Stimulated activated CD4-positive, alpha-beta T cell treated with anti-CD3 and anti-CD28 coated beads, Interleukin-15, amount 100 ng/mL, for 1 hour (primary cell): Measurements from ENCODE around the gene SNX5.

Experiments used
- DNase-seq, 2 donors: peaks; one replicate each; pipeline ENCODE4 v3.0.0-alpha.2; 2020; ENCODE audit warnings: low read depth in 1 of 2, low spot score in 1 of 2

SNX5 gene

DNA sequence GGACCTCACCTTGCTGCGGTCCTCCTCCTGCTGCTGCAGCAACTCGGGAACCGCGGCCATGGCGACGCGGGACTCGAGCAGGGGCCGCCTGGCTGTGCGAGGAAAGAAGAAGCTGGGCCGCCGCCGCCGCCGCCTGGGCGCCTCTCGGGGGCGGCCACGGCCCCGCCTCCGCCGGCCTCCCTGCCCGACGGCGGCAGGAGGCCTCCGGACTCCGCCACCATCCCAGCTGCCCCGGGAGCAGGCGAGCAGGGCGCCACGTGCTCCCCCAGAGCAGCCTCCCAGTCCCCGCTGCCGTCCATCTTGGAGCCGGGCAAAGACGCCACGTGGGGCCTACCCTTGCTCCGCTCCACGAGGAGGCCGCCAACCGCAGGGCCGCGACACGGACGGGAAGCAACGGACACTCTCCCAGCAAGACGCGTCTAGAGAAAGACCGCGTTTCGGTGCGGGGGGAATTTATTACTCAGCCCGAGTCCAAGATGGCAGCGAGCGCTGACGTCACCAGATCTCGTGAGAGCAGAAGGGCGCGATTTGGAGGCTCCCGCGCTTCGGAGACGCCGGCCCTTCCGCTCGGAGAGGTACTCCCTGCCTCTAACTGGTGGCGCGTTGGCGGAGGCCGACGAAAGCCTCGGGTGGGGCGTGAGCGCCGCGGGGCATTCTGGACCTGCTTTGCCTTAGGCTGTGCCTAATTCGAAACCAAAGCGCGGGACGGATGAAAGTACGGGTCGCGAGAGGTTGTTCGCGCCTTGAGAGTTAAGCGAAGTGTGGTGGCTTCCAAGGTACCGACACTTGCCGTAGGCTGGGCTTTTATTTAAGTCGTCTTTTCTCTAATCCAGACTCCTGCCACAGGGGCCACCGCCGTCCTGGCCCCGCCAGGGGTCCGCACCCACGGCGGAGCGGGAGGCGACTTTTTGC lies at the start of gene SNX5, which contains the start of gene MGME1:
SNX5 (minus strand) TSS at position 429 of the 912 bp plus-strand sequence; CDS start at position 60, 369 bp downstream.
MGME1 (plus strand) TSS at position 653 of the 912 bp plus-strand sequence. CDS start 842 bp downstream, outside the sequence.
- peak; percentile 96 to 98 for DNase-seq

DNA sequence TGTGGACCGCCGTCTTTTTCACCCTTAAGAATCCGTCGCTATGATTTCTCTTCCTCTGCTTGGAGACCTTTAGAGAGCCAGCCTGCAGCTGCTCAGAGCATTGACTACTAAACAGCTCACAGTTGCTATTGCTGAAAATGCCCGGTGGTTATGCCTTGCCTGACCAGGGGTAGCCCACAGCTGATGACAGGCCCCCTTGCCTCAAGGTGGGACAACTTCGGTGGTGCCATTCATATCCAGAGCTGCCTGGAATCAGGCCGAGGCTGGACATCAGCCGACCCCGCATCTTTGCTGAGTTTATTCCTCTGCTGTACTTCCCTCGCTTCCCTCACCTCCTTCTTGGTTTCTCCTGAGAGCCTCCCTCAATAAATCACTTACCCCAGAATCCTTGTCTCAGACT lies 49.5 kb upstream of the SNX5 start:
- DNase-seq: no peak

DNA sequence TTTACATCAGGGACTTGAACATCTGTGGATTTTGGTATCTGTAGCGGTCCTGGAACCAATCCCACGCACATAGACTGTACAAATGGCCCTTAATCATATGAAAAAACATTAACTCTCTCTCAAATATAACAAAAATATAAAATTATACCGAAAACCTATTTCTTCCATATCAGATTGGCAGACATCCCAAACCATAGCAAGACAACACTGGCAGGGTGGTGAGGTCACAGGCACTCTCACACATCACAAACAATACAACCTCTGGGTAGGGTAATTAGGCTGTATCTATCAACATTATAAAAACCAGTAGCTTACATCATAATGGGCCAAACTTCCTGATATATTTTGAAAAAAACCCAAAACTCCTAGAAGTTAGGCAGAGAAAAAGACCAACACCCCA lies 48.2 kb upstream of the SNX5 start:
- DNase-seq: no peak

DNA sequence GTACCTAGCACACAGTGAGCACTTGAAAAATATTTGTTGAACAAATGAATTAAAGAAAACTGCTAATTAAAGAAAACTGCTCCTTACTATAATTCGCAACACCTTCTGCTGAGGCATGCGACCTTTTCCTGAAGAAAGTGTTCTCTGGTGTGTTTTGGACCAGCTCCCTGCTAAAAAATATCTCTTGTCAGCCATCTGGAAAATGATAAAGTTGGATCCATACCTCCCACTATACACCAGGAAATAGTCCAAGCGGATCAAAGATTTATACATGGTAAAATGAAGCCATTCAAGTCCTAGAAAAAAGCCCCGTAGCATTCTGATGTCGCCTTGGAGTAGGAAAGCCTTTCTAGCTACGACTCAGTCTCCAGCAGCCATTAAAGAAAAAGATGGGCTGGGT lies 45.8 kb upstream of the SNX5 start:
- DNase-seq: no peak

DNA sequence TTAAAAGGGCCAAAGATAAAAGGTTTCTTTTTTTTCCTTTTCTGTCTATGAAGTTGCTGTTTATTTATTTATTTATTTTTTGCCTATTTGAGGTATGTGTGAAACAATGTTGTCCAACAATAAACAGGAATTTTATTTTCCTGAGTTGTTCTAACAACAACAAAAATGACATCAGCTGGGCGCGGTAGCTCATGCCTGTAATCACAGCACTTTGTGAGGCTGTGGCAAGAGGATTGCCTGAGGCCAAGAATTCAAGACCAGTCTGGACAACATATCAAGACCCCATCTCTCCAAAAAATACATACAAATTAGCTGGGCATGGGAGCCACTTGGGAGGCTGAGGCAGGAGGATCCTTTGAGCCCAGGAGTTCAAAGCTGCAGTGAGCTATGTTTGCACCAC lies 44.3 kb upstream of the SNX5 start:
- no peak for DNase-seq

DNA sequence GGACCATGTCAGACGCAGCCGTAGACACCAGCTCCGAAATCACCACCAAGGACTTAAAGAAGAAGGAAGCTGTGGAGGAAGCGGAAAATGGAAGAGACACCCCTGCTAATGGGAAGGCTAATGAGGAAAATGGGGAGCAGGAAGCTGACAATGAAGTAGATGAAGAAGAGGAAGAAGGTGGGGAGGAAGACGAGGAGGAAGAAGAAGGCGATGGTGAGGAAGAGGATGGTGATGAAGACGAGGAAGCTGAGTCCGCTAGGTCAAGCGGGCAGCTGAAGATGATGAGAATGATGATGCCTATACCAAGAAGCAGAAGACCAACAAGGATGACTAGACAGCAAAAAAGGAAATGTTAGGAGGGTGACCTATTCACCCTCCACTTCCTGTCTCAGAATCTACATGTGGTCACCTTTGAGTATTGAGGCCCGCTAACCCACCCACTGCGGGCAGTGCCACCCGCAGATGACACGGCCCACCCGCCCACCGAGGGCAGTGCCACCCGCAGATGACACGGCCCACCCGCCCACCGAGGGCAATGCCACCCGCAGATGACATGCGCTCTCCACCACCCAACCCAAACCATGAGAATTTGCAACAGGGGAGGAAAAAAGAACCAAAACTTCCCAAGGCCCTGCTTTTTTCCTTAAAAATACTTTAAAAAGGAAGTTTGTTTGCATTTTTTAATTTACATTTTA lies 43.5 kb upstream of the SNX5 start:
- DNase-seq: no peak

DNA sequence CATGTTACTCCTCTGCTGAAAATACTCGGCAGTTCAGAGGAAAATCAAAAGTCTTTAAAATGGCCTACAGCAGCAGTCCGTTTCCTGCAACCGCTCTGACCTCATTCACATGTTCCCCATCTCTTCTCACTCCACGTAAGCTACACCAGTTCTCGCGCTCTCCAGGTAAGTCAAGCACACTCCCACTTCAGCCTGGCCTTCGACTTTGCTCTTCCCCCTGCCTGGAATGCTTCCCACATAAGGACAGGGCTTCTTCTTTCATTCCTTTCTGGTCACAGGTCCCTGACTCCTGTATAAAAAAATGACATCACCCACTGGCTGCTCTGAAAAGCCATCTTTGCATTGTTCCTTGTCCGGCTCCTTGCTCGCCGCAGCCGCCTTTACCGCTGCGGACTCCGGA lies 42.9 kb upstream of the SNX5 start:
- DNase-seq: no peak

DNA sequence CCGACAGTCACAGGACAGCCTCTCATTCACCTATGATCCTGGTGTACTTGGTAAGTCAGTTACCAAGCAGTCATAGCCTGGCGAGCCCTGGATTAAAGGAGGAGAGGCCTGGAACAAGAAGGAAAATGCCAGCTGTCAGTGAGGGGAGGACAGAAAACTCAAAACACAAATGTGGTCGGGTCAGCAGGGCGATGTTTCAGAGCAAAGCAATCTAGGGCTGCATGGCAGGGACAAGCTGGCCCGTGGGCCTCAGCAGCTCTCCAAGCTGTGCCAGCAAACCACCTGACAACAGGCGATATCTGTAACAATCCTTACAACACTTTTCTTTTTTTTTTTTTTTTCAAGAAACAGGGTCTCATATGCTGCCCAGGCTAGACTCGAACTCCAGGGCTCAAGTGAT lies 40.5 kb upstream of the SNX5 start:
- no peak for DNase-seq

DNA sequence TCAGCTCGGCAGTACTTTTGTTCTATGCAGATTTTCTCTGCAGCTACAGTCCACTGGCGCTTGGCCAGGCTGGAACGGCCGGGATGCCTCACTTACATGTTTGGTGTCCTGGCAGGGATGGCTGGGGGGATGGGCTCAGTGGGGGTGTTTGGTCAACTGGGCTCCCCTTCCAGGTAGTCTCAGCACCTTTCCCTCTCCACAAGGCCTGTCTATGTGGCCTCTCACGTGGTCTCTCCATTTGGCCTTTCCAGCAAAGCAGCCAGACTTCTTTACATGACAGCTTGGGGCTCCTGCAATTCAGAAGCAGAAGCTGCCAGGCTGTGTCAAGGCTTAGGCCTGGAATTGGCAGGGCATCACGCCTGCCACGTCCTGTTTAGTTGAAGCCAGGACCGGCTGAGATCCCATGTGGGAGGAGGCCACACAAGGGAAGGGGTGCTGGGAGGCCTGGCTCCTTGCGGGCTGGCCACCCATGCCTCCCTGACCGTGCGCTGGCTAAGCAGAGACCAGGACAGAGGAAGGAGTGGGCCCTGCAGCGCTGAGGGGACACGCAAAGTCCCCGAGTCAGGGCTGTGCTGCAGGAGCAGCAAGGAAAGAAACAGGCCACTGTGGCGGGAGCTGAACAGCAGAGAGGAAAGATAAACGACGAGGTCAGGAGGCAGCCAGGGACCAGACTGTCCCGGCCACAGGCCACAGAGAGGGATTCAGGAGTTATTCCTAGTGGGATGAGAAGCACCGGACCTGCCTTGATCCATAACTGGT lies 39.1 kb upstream of the SNX5 start:
- DNase-seq: no peak

DNA sequence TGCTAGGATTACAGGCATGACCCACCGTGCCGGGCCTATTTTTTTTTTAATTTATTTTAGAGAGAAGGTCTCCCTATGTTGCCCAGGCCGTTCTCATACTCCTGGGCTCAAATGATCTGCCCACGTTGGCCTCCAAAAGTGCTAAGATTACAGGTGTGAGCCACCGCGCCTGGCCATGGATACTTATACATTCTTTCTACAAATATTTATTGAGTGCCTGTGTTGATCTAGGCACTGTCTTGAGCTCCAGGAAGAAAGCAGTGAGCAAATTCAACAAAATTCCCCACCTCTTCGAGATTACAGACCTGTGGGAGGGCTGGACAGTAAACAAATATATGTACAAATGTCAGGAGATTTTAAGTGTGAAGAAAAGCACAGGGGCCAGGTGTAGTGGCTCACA lies 38.1 kb upstream of the SNX5 start:
- no peak for DNase-seq

DNA sequence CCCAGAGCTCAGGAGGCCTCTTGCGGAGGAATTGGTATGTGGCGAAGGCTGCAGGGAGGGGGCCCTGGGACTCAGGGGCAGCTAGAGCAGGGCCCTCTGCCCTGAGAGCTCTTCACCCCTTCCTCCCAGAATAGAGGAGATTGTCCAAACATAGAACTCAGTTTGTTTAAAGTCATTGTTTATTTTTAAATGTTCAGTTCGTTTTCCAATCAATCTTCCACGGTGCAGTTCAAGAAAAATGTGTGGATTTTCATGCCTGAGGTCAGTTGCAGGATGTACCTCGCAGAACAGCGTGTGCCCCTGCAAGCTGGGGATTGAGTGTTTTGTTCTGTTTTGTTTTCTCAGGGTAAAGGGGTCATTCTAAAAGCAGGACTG lies 37.4 kb upstream of the SNX5 start:
- no peak for DNase-seq

DNA sequence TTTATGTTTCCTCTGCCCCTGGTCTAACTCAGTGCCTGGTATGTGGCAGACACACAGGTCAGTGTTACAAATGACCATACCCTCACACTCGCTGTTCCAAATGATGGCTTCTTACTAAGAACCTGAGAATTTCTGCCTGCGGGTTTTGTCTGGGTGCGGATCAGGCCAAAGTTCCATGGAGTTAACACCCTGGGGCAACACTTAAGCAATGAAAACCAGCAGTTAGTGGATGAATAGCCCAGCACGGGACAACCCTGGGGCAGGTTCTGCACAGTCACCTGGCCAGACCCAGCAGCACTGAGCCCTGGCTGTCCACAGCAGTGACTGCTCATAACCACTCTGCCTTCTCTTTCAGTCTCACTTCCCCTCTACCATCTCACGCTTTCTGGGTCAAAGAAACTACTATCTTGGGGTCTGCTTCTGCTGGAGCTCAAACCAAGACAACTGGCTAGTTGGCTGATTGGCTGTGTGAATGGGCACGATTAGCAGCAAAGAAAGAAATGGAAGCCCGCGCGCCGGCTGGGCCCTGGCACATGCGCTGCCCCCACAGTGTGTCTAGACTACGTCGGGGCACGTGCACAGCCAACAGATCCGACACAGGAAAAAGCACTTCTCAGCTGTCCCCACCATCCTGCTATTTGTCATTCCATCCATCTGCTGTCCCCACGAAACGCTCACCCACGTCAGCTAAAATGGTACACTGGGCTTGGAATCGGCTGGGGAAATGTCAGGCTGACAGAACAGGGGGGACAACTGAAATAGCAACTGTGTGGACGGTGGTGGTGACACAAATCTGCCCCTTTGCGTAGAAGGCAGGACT lies 36.8 kb upstream of the SNX5 start:
- no peak for DNase-seq

DNA sequence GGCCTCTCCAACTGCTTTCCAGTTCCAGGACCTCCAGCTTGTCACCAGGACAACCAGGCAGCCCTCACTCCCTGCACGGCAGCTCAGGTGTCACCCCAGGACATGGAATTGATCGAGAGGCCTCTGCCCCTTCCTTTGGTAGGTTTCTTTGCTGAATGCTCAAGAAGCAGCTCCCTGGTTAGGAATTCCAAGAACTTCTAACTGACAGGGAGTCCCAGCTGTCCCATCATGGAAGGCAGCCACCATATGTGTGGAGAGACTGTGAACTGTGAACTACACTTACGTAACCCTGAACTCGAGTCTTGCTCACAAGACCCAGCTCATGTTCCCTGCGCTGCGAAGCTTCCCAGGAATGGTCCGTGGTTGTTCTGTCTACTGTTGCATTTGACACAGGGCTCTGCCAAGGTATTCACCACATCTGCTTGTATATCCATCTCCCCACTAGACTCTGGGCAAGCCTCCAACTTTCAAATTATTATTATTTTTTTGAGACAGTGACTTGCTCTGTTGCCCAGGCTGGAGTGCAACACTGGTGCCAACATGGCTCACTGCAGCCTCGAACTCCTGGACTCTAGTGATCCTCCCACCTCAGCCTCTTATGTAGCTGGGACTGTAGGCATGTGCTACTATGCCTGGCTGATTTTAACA lies 35.9 kb upstream of the SNX5 start:
- DNase-seq: no peak

DNA sequence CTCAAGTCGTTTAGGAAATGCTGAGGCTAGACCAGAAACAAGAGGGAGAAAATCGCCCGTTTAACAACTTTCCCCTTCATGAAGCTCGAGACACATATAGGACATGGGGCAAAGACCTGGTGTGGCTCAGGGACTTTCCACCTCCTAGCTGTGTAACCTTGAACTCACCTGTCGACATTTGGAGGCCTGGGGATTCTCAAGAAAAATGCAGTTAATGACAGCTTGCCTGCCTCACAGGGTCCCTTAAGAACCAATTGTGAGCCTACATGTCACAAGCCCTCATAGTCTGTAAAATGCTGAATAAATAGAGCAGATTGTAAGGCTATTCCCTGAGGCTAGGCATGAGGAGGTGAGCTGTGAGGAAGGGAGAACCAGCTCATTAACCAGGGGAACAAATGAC lies 35.3 kb upstream of the SNX5 start:
- no peak for DNase-seq

DNA sequence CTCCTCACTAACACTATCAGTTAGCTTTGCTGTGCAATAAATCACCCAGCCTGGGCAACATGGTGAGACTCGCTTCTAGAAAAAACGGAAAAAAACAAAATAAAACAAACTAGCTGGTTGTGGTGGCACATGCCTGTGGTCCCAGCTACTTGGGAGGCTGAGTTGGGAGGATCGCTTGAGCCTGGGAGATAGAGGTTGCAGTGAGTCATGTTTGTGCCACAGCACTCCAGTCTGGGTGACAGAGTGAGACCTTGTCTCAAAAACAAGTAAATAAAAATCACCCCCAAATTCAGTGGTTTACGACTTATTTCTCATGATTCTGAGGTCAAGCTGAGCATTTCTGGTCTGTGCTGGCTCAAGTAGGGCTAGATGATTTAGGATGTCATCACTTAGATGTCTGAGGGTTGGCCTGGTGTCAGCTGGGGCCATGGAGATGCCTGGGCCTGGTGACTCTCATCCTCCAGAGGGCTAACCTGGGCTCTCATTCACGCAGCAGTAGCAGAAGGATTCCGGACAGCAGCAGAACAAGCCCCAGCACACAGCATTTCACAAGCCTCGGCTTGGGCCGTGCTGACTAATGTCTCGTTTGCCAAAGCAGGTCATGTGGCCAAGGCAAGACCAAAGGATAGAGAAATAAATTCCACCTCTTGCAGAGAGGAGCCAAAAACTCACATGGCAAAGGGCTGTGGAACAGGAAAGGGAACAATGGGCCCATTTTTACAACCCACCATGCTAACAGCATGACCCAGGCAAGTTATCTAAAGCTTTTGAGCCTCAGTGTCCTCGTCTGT lies 32.7 kb upstream of the SNX5 start:
- no peak for DNase-seq

DNA sequence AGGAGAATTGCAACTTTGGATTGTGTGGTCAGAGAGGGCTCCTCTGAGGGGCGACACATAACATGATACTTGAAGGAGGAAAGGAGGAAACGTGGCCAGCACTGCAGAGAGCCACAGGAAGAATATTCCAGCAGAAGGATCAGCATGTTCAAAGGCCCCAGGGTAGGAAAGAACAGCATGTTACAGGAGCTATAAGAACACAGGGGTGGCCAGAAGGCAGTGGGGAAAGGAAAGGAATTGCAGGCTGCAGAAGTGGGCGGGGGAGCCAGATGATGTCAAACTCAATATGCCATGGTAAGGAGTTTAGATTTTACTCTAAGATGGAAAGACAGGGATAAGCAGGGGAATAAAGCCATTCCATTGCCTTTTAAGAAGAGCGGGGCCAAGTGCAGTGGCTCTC lies 31.0 kb upstream of the SNX5 start:
- DNase-seq: no peak

DNA sequence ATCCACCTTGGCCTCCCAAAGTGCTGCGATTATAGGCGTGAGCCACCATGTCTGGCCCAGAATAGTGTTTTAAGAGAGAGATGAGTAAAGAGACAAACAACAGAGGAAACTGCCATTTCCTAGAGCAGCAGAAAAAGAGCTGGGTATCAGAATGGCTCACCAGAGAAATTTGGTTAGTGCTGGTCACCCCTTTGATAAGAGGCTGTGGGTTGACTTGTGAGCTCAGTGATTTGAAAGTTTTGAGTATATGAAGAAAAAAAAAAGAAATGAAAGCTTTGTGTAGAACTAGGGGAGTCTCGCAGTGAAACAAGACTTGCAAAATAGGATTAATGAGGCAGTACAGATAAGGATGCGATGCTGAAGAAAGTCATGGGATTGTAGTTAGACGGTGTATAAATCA lies 29.9 kb upstream of the SNX5 start:
- no peak for DNase-seq

DNA sequence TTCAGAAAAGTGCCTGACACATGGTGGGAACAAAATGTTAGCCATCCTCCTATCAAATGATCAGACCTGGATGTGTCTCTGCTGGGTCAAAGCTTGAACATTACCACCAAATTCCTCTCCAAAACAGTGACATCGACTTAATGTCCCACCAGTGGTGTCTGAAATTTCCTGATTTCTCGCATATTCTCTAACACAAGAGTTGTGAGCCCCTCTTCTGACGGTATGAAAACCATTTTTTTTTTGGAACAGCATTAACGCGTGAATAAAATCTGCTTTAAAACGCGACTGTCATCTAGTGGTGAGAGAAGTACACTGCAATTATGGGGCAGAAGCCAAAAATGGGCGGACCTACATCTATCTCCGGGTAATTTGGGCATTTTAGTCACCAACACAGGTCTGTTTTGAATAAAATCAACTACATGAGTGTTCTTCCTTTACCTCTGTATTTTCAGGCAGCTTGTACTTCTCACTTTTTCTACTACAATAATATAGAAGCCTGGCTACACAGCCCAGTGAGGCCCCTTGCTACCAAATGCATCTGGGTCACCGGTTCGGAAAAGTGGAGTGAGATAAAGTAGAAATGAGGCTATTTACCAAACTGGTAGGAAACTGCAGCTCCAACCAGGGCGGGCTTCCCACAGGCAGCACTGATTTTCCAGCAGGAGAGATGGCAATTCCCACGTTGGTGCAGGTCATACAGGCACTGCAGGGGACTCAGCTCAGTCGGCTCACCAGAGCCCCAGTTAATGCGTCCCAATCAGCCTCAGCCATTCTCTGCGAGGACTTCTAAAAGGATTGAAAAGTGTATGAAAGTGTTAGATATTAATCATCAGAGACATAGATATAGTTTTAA lies 27.6 kb upstream of the SNX5 start:
- DNase-seq: no peak

DNA sequence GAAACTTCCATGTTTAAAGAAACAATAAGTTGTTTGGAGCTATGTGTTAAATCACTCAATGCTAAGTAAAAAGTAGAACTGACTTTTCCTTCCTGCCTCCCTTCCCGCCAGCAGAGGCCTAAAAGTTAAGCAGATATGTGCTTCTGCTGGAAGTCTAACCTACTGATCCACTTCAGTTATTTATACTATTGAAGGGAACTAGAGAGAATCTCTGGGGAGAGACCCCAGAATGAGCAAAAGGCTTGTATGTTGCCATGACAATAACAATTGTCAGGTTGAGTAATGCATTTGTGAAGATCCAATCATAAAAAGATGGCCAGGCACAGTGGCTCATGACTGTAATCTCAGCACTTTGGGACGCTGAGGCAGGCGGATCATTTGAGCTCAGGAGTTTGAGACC lies 25.0 kb upstream of the SNX5 start:
- DNase-seq: no peak
